DND-41 (cell line): ENCODE data around the gene ANKRD11.

Experiments used
- CTCF ChIP-seq: IDR thresholded peaks from 2 replicates; pipeline ENCODE4 v1.5.1; 2012; ENCODE audit warnings: borderline replicate concordance, low read length, moderate library complexity, mild to moderate bottlenecking; ENCODE audit not compliant: poor library complexity, severe bottlenecking; ENCODE audit errors: extremely low read depth
- EZH2 ChIP-seq: IDR thresholded peaks from 3 replicates; pipeline ENCODE4 v1.6.1; 2012; ENCODE audit warnings: borderline replicate concordance, low read depth, mild to moderate bottlenecking, moderate library complexity, low read length, inconsistent platforms; ENCODE audit not compliant: severe bottlenecking

- no peak for TF ChIP-seq CTCF
- no peak for TF ChIP-seq EZH2
Observed at GRCh38 chr16:89341279-89341678, 149.1 kb downstream of the ANKRD11 start.
